Upper lobe of left lung (tissue), 6 donors: ENCODE data around the gene IPO11. TPM values are rescaled to one million over a fixed set of nuclear protein-coding genes. Genes with fewer than 3 reads are reported as not detected.

Source experiments
- ATAC-seq, 2 donors: fragments of 200-7000 bp; cut with Tn5 transposase; one replicate each; pipeline ENCODE4 v1.9.1; 2022; ENCODE audit warnings: mild to moderate bottlenecking in 2 of 2, moderate library complexity in 2 of 2; ENCODE audit not compliant: low FRiP score in 2 of 2
- DNase-seq, 2 donors: peaks; one replicate each; pipeline ENCODE4 v3.0.0-alpha.2; 2019 to 2020
- H3K27ac ChIP-seq, 4 donors: fragments of 200-600 bp; sonication (generic); one replicate each; pipeline ENCODE4 v1.5.1; 2016 to 2019
- H3K27me3 ChIP-seq, 4 donors: fragments of 200-600 bp; sonication (generic); one replicate each; pipeline ENCODE4 v1.5.1; 2017 to 2019
- H3K36me3 ChIP-seq, 4 donors: fragments of 200-600 bp; sonication (generic); one replicate each; pipeline ENCODE4 v1.5.1; 2016 to 2019
- H3K4me1 ChIP-seq, 4 donors: fragments of 200-600 bp; sonication (generic); one replicate each; pipeline ENCODE4 v1.5.1; 2018 to 2019
- H3K4me3 ChIP-seq, 4 donors: fragments of 200-600 bp; sonication (generic); one replicate each; pipeline ENCODE4 v1.5.1; 2017 to 2019; ENCODE audit warnings: mild to moderate bottlenecking in 2 of 4, moderate library complexity in 1 of 4
- H3K9me3 ChIP-seq, 4 donors: fragments of 200-600 bp; sonication (generic); one replicate each; pipeline ENCODE4 v1.5.1; 2018 to 2019
- EP300 ChIP-seq, 4 donors: sonication (generic); formaldehyde crosslinking; IDR thresholded peaks; one replicate each; pipeline ENCODE4 v1.5.1; 2017; ENCODE audit warnings: antibody characterized with exemption in 4 of 4, control low read depth in 2 of 4
- POLR2A ChIP-seq, 4 donors: fragments of 450-650 bp; IDR thresholded peaks; one replicate each; pipeline ENCODE4 v1.5.1; 2016 to 2017; ENCODE audit warnings: antibody characterized with exemption in 4 of 4, mild to moderate bottlenecking in 2 of 4
- POLR2AphosphoS5 ChIP-seq, 2 donors: sonication (generic); formaldehyde crosslinking; IDR thresholded peaks; one replicate each; pipeline ENCODE4 v1.5.1; 2017; ENCODE audit warnings: antibody characterized with exemption in 2 of 2
- WGBS, 2 donors: methylation state at CpG; one replicate each; pipeline ENCODE4 v1.1.5; 2017 to 2018; 5-methylcytosine and 5-hydroxymethylcytosine counted together
- total RNA-seq, 6 donors: library from RNA; depleted of rRNA in 4 of 6; stranded (reverse); fragments of >200 nt in 4 of 6; gene quantifications; one replicate each; pipeline versions ENCODE4 v1.1.0 to v1.2.1, GENCODE V29; 2016 to 2021
- TF ChIP-seq, protein P1 (sequence below), 6 experiments: fragments of 450-650 bp in 4 of 6; fragments of 200-600 bp in 2 of 6; sonication (generic) in 2 of 6; IDR thresholded peaks; one replicate each; pipeline ENCODE4 v1.5.1; 2016 to 2019; ENCODE audit warnings: antibody characterized with exemption in 6 of 6
- donor health status: DM: no; HTN: no; CAD: no; lungs with moderate emphysema.
- donor health status: DM: no; HTN: yes; CAD: no; lungs with severe emphysema.

Gene IPO11
- total RNA-seq, 6 donors from 2014 or later, result 12.2 to 40.4 (median 18.8) TPM

DNA sequence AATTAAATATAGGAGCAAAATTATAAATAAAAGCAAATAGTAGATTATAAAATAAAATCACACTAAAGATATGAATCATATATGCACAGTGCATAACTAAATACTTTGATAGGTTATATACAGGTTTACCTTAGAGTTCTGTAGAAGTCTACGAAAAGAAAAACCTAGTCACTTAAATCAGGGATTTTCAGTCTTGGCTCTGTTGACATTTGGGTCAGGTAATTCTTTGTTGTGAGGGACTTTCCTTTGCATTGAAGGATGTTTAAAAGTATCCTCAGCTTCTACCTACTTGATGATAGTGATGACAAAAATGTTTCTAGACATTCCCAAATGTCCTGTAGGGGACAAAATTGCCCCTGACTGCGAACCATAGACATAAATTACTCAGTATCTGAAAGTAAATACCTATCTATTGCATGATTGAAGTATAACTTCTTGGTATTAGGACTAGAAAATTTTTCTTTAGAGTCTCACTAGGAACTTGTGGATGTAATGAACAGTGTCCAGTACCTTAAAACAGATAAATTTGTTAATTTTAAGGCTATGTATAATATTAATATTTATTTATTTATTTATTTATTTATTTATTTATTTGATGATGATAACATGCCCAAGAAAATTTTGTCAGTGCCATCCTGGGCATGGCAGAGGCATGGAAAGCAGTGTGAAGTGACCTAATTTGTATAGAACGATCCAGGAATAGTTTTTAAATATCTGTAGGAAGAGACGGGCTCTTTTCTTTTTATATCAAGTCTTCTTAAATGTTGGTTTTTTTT, 122.1 kb downstream of the IPO11 start:
- DNase-seq (no peak), ATAC-seq (no peak)
- Histone ChIP-seq H3K4me3 (no peak overlapping the region), H3K36me3 (peaks cover 0 to 19% (median 2%) of the 10 kb centered on the region in 4 donors), H3K27me3 (no peaks in the 10 kb centered on the region), H3K9me3 (no peaks in the 10 kb centered on the region), H3K27ac (no peak overlapping the region), H3K4me1 (no peaks in the 10 kb centered on the region)
- TF ChIP-seq POLR2A (IDR thresholded peaks at IDR 0.05), result no peak
- TF ChIP-seq, protein P1, sequence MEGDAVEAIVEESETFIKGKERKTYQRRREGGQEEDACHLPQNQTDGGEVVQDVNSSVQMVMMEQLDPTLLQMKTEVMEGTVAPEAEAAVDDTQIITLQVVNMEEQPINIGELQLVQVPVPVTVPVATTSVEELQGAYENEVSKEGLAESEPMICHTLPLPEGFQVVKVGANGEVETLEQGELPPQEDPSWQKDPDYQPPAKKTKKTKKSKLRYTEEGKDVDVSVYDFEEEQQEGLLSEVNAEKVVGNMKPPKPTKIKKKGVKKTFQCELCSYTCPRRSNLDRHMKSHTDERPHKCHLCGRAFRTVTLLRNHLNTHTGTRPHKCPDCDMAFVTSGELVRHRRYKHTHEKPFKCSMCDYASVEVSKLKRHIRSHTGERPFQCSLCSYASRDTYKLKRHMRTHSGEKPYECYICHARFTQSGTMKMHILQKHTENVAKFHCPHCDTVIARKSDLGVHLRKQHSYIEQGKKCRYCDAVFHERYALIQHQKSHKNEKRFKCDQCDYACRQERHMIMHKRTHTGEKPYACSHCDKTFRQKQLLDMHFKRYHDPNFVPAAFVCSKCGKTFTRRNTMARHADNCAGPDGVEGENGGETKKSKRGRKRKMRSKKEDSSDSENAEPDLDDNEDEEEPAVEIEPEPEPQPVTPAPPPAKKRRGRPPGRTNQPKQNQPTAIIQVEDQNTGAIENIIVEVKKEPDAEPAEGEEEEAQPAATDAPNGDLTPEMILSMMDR (IDR thresholded peaks at IDR 0.05), result no peak
- no peak for TF ChIP-seq POLR2AphosphoS5 (IDR thresholded peaks at IDR 0.05)
- TF ChIP-seq EP300 (IDR thresholded peaks at IDR 0.05), result no peak
- WGBS, 2 donors, result 46 to 77% methylated on average over 4 of the region's 4 CpGs

DNA sequence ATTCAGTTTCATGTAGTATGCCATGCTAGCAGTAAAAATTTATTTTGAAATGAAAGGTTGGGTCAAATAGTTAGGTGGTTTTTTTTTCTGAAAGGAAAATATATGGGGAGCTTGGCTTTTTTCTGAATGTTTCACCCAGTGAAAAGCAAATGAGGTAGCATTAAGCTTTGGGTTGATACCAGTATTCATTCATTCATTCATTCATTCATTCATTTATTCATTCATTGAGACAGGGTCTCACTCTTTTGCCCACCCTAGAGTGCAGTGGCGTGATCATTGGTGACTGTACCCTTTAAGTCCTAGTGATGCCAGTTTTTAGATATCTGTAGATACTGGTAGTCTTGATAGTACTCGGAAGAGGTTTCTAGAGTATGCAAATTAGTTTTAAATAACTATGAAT, 123.7 kb downstream of the IPO11 start:
- DNase-seq, result no peak
- H3K27ac ChIP-seq, result no peak overlapping the region
- no peak for ATAC-seq
- no peaks in the 10 kb centered on the region for H3K27me3 ChIP-seq
- 98% methylated on average over 2 of the region's 2 CpGs for WGBS, 2 donors
- H3K4me3 ChIP-seq, result no peak overlapping the region
- TF ChIP-seq, protein P1 (IDR thresholded peaks at IDR 0.05), result no peak
- no peak for TF ChIP-seq POLR2AphosphoS5 (IDR thresholded peaks at IDR 0.05)
- no peak for TF ChIP-seq POLR2A (IDR thresholded peaks at IDR 0.05)
- H3K4me1 ChIP-seq, result no peaks in the 10 kb centered on the region
- H3K36me3 ChIP-seq, result peaks cover 0 to 10% (median under 1%) of the 10 kb centered on the region in 4 donors
- H3K9me3 ChIP-seq, result no peaks in the 10 kb centered on the region

DNA sequence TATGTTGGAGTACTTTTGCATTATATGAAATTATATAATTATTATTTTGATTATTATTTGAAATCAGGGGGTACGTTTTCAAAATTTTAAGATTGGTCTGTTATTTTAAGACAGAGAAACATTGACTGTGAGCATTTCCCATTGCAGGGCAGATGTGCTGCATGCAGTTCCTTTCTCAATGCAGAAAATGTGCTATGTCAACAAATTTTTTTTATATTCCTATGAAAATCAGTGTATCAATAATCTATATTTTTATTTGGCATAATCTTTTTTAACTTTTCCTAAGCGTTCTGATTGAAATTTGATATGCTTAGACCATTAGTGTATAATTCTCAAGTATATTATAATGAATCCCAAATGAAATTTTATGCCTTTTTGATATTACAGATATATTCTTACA, 124.2 kb downstream of the IPO11 start:
- Histone ChIP-seq H3K4me3 (no peak overlapping the region), H3K36me3 (peaks cover 0 to 12% (median 0%) of the 10 kb centered on the region in 4 donors), H3K27me3 (no peaks in the 10 kb centered on the region), H3K27ac (no peak overlapping the region), H3K9me3 (no peaks in the 10 kb centered on the region), H3K4me1 (no peaks in the 10 kb centered on the region)
- DNase-seq, result no peak
- TF ChIP-seq EP300 (IDR thresholded peaks at IDR 0.05), result no peak
- no peak for TF ChIP-seq POLR2A (IDR thresholded peaks at IDR 0.05)
- no peak for TF ChIP-seq POLR2AphosphoS5 (IDR thresholded peaks at IDR 0.05)
- TF ChIP-seq, protein P1 (IDR thresholded peaks at IDR 0.05), result no peak
- no peak for ATAC-seq
- 95 to 97% methylated on average over 2 of the region's 2 CpGs for WGBS, 2 donors

DNA sequence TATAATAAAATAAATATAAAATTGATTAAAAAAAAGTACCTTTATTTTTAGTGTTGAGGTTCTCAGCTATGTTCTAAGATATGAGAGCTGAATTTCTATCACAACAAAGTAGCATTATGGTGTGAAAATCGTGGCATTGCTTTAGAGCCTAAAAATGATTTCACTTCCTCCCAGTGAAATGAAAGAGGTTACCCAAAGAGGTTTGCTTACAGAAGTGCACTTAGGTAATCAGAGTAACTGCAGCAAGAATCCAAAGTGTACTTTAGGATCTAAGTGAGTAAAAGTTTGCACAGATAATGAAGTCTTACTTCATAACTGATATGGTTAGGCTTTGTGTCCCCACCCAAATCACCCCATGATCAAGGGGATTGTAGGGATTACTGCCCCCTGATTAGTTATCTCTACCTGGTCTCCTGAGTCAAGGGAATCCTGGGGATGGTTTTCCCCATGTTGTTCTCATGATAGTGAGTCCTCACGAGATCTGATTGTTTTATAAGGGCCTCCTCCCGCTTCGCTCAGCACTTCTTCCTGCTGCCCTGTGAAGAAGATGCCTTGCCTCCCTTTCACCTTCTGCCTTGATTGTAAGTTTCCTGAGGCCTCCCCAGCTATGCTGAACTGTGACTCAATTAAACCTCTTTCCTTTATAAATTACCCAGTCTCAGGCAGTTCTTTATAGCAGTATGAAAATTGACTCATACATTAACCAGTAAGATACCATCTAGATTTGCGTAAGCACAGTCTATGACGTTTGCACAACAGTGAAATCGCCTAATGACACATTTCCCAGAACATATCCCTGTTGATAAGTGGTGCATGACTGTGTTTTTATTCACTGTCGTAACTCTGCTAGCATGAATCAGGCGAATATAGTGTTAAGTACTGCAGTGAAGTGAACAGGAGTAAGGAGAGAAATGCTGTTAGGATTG, 125.7 kb downstream of the IPO11 start:
- no peaks in the 10 kb centered on the region for H3K27me3 ChIP-seq
- no peaks in the 10 kb centered on the region for H3K4me1 ChIP-seq
- no peak overlapping the region for H3K4me3 ChIP-seq
- ATAC-seq (no peak), DNase-seq (no peak)
- TF ChIP-seq, protein P1 (IDR thresholded peaks at IDR 0.05), result no peak
- TF ChIP-seq EP300 (IDR thresholded peaks at IDR 0.05) (peak in 1 of 4 donors; percentile 8), POLR2AphosphoS5 (IDR thresholded peaks at IDR 0.05) (peak in 1 of 2 donors; percentile 74)
- 57 to 74% methylated on average over 9 of the region's 9 CpGs for WGBS, 2 donors
- no peak overlapping the region for H3K27ac ChIP-seq
- no peaks in the 10 kb centered on the region for H3K9me3 ChIP-seq
- peaks cover 0 to 8% (median 0%) of the 10 kb centered on the region in 4 donors for H3K36me3 ChIP-seq
